ENCODE measurements around the gene ADGRD1.

ADGRD1 gene

DNA sequence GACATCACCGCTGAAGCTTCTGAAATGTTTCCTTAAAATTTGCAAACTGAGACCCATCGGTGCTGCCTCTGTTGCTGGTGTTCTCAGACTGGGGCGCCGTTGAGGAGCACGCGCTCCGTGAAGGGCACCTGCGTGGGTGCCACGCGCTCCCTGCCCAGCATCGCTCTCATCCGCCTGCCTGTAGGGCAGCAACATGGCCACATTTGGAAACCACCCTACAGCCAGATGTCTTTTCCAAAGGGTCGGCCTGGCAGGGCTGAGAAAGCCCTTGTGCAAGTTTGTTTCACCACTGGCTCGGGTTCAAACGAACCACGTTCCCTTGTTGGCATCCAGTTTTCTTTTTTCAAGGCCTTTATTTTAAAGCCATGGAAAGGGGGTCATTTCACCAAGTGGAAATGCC is 13.9 kb downstream of the ADGRD1 start:
- no peak for DNase-seq

GRCh38 chr12:130968611-130969010 is 14.9 kb downstream of the ADGRD1 start:
- no peak for DNase-seq

DNA sequence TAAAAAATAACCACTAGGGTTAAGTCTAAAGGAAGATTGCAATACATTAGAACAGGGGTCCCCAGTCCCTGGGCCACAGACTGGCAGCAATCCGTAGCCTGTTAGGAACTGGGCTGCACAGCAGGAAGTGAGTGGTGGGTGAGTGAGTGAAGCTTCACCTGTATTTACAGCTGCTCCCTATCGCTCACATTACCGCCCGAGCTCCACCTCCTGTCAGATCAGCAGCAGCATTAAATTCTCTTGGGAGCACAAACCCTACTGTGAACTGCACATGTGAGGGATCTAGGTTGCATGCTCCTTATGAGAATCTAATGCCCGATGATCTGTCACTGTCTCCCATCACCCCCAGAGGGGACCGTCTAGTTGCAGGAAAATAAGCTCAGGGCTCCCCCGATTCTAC is 15.5 kb downstream of the ADGRD1 start:
- DNase-seq, result no peak

- peak; percentile 46 to 75 for DNase-seq
These were observed 16.6 kb downstream of the ADGRD1 start for GRCh38 chr12:130970165-130970907.

DNA sequence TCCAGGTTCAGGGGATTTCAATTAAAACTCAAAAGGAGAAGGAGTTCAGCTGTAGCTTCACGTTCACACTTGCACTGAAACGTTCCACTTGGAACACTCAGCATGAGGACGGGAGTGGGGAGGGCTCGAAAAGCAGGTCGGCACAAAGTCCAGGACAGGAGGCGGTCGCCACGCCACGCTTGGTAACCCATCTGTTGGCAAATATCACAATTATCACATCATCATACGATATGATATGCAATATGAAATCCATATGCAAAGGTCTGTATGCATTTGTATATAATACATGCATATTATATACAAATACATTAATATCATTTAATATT is 17.2 kb downstream of the ADGRD1 start:
- no peak for DNase-seq

DNA sequence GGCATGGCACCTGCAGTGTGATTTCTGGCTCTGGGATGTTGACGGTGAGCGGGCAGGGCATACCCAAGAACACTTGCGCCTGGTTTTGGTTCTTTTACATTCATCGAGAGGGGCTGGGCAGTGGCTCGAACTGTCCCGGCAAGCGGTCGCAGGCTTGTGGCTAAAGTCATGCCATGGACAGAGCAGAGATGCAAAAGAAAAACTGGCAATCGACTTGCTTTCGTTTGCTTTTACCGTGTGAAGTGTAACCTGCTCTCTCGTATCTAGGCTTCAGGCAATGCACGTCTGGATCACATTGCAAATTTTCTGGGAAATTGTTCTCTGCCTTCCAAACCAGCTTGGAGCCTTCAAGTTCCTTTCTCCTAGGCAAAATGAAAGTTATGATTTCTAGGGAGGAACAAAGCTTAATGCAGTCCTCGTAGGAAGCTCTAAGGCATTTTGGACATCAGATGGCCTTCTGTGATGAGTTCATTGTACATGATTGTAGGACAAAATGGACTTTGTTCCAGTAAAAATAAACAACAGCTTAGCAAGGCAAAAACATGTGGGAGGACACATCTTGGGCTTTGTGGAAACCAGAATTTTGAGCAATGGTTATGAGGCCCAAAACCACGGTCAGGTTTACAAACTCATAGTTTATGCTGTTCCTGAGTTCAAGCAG is 18.3 kb downstream of the ADGRD1 start:
- DNase-seq, result no peak

DNA sequence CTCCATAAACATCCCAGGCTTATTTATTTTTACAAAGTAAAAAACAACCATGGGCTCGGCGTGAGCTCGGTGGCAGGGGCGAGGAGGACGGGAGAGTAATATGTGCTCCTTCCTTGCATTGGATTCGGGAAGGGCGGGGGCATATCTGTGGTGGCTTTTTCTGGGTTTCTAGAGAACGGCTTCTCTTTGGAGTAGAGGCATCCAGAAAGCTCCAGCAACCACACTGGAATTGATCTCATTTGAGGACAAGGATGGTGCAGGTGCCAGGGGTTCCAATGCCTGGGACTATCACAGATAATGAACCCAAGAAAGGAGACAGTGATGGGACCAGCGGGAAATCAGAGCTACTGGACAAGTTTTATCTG is 18.9 kb downstream of the ADGRD1 start:
- DNase-seq, result no peak

GRCh38 chr12:130973109-130973508 is 19.4 kb downstream of the ADGRD1 start:
- no peak for DNase-seq

DNA sequence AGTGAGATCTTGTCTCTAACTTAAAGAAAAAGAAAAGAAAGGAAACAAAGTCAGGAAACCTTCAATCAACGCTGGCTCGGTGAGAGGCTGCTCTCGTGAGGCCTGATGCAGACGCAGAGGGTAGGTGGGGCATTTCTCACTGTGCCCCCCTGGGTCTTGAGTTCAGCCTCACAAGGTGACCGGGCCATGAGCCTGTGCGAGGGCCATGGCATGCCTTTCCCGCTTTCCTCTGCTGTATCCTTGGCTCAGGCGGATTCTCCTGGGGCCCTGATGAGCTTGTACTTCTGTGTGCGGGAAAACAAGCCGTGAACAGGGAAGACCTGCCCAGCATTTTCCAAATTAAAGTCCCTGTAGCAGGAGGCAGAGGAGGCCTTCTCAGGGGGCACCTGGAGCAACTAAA is 20.2 kb downstream of the ADGRD1 start:
- DNase-seq, result no peak

DNA sequence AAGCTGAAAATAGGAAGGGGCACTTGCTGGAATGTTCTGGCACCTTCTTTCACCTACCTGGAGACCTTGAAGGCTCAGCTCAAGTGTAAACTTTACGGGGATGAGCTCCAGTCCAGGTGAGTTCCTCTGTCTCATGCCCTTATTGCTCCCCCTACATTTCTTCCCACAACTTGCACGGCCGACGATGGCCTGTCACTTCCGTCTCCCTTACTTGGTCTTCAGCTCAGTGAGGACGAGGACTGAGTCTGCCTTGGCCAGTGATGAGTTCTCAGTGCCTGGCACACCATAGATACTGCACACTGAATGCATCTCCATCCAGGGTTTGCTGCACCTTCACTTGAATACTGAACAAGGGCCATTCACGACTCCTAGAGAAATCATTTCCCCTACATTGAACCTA is 21.4 kb downstream of the ADGRD1 start:
- DNase-seq, result no peak

DNA sequence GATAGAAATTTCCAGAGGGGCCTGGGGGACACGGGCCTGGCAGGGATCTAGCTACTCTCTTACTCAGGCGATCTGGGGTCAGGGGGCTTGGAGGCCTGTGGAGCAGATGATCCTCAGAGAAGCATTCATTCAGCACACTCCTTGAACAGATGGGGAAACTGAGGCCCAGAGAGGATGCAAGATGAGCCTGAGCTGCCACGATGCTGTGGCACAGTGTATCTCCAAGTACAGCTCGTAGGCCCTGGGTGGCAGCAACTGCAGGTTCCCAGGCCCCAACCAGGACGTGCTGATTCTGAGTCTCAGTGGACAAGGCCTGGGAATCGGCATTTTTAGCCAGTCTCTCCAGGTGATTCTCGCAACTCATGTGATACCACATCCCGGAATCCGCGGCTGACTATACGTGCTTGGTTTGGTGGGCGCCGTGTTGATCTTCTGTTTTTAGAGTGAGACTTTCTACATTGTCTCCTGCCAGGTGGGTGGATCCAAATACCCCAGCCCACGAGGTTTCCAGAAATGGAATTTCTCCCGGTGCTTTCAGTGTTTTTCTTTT is 22.5 kb downstream of the ADGRD1 start:
- no peak for DNase-seq

DNA sequence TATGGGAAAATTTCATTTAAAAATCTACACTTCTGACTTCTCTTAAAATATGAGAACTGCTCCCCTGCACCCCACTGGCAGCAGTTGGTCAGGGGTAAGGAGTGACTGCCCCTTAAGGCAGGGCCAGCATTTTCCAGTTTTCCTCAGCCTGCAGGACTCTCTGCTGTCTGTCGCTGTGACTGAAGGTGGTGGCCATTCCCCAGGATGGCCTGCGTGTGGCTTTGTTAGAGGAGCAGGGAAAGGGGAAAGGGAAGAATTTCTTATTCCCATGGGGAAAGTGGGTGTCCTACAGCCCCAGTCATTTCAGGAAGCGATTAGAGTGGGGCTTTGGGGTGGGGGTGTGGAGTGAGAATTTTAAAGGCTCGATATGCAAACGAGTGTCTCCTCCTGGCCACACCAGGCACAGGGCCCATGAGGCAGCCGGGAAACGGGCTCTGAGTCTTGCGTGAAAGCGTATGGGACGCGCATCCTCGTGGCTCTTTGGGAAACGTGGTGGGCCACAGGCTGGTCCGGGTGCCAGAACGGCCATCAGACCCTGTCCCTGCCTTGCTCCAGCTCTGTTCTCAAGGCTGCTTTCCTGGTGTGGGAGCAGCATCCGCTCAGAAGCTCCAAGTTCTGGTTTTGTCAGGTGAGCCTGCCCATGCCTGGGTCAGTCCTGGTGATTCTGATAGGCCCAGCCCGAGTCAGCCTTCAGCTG is 23.5 kb downstream of the ADGRD1 start:
- DNase-seq, result peak; percentile 30 to 82

GRCh38 chr12:130977743-130978095 is 24.0 kb downstream of the ADGRD1 start:
- DNase-seq, result peak in 1 of 2 experiments; percentile 64

GRCh38 chr12:130978785-130979184 is 25.1 kb downstream of the ADGRD1 start:
- DNase-seq, result no peak

- peak; percentile 58 to 76 for DNase-seq
These were observed 27.5 kb downstream of the ADGRD1 start for GRCh38 chr12:130981074-130981742.

DNA sequence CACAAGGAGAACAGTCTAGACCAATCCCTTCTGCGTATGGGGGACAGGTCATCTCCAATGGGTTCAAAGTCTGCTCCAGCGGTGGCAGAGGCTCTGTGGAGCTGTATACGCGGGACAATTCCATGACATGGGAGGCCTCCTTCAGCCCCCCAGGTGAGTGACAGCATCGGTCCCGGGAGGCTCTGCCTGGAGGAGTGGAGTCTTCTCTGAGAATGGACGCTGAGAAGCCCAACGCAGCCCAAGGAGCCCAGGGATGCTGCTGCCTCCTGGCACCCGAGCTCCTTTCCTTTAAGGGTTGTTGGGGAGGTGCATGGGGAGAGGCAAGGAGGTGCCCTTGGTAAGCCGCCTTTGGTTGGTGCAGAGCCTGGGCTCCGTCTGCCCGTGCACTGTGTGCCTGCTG is 28.2 kb downstream of the ADGRD1 start:
- DNase-seq, result no peak

DNA sequence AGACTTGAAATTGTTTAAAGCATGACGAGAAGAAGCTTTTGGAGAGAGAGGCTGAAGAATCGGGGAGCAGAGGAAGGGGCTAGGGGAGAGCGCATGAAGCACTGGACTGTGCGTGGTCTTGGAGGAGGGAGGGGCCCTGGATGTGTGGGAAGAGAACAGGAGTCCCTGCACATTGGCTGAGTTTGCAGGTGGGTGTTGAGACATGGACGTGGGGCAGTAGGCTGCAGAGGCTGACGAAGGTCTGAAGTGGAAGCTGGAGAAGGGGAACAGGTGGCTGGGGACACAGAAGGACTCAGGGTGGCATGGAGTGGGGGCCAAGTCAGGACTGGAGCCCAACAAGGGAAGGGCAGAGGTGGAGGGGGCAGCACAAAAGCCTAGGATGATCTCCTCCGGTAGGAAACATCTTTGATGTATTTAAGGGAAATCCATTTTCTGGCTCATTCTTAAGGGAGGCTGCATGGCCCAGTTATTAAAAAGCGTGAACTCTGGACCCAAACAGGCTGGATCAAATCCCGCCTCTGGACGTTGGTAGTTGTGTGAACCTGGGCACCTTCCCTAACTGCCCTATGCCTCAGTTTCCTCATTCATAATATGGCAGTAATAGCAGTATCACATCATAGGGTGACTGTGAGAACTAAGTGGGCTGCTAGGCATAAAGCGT is 29.0 kb downstream of the ADGRD1 start:
- no peak for DNase-seq

DNA sequence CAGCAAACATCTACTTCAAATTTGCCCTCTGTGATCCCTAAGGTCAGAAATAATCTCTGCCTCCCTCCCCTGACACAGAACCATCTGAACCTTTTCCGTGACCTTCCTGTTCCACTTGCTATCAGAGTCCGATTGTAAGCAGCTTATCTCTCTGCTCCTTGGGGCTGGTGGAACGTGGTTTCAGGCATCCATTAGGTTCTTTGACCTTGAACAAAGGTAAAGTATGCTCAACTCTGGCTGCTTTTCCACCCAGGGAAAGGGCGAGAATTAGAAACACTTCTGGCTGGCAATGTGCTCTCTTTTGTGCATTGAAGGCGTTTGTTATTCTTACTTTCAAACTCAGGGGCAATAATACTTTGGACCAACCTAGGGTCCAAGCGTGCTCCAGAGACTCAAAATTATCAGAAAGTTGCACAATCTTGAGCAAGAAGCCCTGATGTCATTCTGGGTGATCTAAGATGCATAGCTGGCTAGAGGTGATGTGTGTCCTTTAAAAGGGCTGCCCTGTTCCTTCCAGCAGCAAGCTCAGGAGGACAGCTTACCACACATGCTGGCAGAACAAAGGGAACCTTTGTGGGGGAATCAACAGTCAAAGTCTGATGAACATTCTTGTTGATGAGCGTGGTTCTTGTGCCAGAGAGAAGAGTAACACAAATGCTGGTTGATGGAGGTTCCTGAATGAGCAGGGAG is 29.8 kb downstream of the ADGRD1 start:
- peak; percentile 76 to 80 for DNase-seq

DNA sequence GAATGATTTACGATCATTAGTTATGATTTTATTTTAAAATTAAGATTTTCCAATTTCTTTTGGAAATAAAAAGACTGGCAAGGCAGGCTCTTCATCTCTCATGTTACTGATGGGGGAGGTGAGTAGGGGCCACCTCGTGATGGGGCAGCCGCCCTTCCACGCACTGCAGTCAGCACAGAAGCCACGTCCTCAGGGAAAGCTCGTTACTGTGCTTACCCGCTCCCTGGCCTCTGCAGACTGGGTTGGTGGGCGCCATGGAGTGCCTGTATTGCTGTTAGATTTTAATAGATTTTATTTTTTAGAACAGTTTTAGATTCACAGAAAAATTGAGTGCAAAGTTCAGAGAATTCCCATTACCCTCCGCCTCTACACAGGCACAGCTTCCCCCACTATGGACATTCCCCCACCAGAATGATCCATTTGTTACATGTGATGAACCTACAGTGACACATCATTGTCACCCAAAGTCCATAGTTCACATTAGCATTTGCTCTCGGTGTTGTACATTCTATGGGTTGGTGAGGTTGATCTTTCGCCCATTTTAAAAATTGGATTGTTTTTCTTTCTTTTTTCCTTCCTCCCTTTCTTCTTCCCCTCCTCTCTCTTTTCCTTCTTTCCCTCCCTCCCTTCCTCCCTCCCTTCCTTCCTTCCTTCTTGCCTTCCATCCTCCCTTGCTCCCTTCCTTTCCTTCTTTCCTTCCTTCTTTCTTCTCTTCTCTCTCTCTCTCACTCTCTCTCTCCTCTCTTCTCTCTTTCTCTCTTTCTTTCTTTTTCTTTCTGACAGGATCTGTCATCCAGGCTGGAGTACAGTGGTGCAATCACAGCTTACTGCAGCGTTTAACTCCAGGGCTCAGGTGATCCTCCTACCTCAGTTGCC is 30.7 kb downstream of the ADGRD1 start:
- DNase-seq, result no peak

GRCh38 chr12:130987151-130987931 is 33.6 kb downstream of the ADGRD1 start:
- DNase-seq, result peak; percentile 84 to 86
